ENCODE measurements around the gene PNCK.

The PNCK gene

DNA sequence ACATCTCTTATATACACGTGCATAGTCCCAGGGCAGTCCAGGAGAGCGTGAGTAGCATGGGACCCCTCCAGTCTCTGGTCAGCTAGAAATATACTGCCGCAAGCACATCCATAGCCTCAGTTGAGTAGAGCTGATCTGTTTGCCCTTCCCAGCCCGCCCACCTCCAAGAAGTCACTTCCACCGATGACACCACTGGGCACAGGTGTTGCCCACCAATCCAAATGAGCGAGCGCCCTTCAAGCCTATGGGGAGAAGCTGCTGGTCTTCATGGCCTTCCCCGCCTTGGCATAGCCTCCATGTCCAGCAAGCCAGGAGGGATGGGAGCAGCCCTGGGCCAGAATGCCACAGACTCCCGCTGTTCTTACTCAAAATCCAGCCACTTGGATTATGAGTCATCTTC lies 16.5 kb downstream of the PNCK start:
- TF ChIP-seq, protein P1, sequence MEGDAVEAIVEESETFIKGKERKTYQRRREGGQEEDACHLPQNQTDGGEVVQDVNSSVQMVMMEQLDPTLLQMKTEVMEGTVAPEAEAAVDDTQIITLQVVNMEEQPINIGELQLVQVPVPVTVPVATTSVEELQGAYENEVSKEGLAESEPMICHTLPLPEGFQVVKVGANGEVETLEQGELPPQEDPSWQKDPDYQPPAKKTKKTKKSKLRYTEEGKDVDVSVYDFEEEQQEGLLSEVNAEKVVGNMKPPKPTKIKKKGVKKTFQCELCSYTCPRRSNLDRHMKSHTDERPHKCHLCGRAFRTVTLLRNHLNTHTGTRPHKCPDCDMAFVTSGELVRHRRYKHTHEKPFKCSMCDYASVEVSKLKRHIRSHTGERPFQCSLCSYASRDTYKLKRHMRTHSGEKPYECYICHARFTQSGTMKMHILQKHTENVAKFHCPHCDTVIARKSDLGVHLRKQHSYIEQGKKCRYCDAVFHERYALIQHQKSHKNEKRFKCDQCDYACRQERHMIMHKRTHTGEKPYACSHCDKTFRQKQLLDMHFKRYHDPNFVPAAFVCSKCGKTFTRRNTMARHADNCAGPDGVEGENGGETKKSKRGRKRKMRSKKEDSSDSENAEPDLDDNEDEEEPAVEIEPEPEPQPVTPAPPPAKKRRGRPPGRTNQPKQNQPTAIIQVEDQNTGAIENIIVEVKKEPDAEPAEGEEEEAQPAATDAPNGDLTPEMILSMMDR (IDR thresholded peaks at IDR 0.05; ENCODE audit: insufficient read depth, low read length, missing control alignments) = no peak
- ChIA-PET POLR2A (no interaction called here), CTCF (interaction anchor here (0.8 to 4.1 kb wide), 2 partner anchors 9 to 11 kb away, joined by 3 to 39 read pairs; no protein-coding TSS in a partner anchor)
- DNase-seq (ENCODE audit: low read depth, low spot score) = no peak
- H3K4me3 ChIP-seq (ENCODE audit: low read depth, low read length) = no peak overlapping the region

DNA sequence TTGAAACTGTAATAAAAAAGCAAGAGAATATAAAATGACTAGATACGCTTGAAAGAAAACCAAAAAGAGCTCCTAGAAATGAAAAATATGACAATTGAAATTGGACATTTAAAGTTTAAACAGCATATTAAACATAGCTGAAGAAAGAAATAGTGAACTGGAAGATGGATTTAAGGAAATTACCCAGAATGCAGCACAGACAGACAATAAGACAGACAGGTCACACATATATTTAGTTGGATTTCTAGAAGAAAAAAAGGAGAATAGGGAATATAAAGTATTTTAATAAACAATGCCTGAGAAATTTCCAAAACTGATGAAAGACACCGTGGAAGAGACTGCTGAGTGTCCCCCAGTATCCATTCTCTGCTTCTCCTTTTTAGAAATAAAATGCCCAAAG lies 20.1 kb downstream of the PNCK start:
- CTCF ChIA-PET = interaction anchor here (0.7 to 2.3 kb wide), 4 partner anchors 10 to 114 kb away, joined by 4 to 14 read pairs (median 5); no protein-coding TSS in a partner anchor
- no peak overlapping the region for H3K4me3 ChIP-seq (ENCODE audit: low read depth, low read length)
- no peak for DNase-seq (ENCODE audit: low read depth, low spot score)
- TF ChIP-seq, protein P1 (IDR thresholded peaks at IDR 0.05; ENCODE audit: insufficient read depth, low read length, missing control alignments) = no peak
- POLR2A ChIA-PET = no interaction called here

- H3K4me3 ChIP-seq (ENCODE audit: low read depth, low read length) = no peak overlapping the region
- DNase-seq (ENCODE audit: low read depth, low spot score) = no peak
- ChIA-PET CTCF (interaction anchor here (0.8 to 1.4 kb wide), 3 partner anchors 10 to 17 kb away, joined by 3 to 6 read pairs (median 4); no protein-coding TSS in a partner anchor), POLR2A (no interaction called here)
- TF ChIP-seq, protein P1 (IDR thresholded peaks at IDR 0.05; ENCODE audit: insufficient read depth, low read length, missing control alignments) = peak; percentile 27
These were observed 22.0 kb downstream of the PNCK start for GRCh38 chrX:153651540-153652079.

GRCh38 chrX:153650959-153651358 lies 22.7 kb downstream of the PNCK start:
- TF ChIP-seq, protein P1 (IDR thresholded peaks at IDR 0.05; ENCODE audit: insufficient read depth, low read length, missing control alignments) = no peak
- no peak overlapping the region for H3K4me3 ChIP-seq (ENCODE audit: low read depth, low read length)
- POLR2A ChIA-PET = no interaction called here
- DNase-seq (ENCODE audit: low read depth, low spot score) = no peak
- CTCF ChIA-PET = interaction anchor here (1.3 to 1.4 kb wide), 2 partner anchors 11 to 17 kb away, joined by 4 to 6 read pairs; no protein-coding TSS in a partner anchor

DNA sequence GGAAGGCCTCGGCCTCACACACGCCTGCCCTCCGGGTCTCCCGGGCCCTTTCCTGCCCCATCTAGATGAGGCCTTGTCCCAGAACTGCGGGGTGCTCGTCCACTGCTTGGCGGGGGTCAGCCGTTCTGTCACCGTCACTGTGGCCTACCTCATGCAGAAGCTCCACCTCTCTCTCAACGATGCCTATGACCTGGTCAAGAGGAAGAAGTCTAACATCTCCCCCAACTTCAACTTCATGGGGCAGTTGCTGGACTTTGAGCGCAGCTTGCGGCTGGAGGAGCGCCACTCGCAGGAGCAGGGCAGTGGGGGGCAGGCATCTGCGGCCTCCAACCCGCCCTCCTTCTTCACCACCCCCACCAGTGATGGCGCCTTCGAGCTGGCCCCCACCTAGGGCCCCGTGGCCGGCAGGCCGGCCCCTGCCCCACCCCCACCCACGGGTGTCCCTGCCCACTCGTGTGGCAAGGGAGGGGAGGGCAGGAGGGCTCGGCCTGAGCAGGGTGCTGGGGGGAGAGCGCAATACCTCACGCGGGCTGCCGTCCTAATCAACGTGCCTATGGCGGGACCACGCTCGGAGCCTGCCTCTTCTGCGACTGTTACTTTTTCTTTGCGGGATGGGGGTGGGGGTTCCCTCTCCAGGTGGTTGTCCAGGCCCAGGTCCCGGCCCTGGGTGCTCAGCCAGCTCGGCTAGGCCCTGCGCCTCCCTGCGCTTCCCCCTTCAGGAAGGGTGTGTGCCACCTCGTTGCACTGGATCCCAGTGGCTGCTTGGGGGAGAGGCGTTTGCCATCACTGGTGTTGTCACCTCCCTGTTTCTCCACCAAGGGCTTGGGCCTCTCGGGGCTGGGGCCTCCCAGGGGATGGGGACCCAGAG lies 23.5 kb downstream of the PNCK start:
- POLR2A ChIA-PET = no interaction called here
- no peak for DNase-seq (ENCODE audit: low read depth, low spot score)
- TF ChIP-seq, protein P1 (IDR thresholded peaks at IDR 0.05; ENCODE audit: insufficient read depth, low read length, missing control alignments) = no peak
- CTCF ChIA-PET = interaction anchor here (1.2 to 1.8 kb wide), 3 partner anchors 9 to 97 kb away, joined by 3 to 5 read pairs (median 5); no protein-coding TSS in a partner anchor
- no peak overlapping the region for H3K4me3 ChIP-seq (ENCODE audit: low read depth, low read length)

All from AG04449 (cell line).